Measurements from ENCODE around the gene TXNL1.
"Not testable (repeated sequence)": the region's sequence is repeated elsewhere in the genome, so short reads cannot be mapped to it uniquely, and the experiment has no call there.

Gene TXNL1

DNA sequence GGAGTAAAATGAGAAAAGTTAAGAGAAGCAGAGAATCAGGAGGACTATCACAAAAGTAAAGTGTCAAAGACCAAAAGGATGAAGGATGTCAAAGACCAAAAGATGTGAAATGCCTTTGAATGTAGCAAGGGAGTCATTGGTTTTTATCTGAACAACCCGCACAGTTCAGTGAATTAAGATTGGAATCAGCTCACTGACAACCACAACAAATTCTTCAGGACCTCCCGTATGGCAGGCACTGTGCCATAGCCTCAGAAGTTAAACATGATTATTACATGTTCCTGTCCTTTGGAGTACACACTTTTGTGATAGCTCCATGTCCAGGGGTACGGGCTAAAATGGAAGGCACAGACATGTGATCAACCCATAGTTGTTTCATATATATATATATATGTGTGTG, 5.0 kb upstream of the TXNL1 start:
- no peak for DNase-seq (ENCODE audit: low read depth)

DNA sequence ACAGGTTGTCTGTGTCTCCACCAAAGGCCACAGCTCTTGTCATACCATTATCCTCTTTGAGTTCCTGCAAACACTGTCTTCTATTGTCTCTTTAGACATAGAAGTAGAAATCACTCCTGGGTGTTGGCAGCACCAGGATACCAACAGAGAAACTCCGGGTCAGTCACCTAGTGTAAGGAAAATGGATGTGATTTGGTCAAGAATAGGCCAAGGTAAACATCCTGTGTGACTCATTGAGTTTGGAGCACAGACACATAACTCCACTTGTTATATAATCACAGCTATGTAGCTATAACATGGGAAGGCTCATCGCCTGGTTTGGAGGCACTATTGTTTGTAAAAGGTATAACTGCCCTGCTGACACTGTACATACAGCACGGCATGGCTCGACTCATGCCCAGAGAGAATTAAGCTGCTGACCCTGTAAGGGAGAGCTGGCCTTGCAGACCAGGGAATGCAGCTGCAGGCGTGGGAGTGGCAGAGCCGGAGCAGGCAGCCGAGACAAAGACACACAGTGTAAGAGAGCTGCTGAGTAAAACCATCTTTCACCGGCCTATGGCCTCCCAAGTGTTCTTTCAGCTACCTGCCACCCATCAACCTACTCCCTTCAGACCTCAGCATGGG, 3.4 kb upstream of the TXNL1 start:
- no peak for DNase-seq (ENCODE audit: low read depth)

DNA sequence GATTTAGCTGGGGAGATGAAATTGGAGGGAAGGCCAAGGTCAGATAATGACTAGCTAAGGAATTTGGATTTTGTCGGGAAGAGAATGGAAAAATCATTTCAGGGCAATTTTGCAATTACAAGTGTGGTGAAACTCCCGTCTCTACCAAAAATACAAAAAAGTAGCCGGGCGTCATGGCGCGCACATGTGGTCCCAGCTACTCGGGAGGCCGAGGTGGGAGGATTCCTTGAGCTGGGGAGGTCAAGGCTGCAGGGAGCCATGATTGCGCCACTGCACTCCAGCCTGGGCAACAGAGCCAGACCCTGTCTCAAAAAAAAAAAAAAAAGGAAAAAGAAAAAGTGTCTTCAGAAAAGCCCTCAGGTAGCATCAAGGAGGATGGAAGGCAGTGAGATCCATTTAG, 1.2 kb upstream of the TXNL1 start:
- DNase-seq (ENCODE audit: low read depth) = no peak

DNA sequence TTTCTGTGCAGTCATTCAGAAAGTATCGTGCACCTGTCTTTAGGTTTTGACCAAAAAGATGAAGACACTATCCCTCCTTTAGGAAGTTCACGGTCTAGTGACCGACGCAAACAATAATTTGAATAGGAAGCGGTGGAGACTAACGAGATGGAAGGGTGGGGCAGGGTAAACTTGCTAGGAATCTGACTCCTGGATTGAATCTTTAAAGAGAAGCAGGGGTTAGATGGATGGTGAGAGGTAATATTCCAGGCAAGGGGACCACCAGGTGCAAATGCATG, 651 bp upstream of the TXNL1 start:
- DNase-seq (ENCODE audit: low read depth) = no peak

DNA sequence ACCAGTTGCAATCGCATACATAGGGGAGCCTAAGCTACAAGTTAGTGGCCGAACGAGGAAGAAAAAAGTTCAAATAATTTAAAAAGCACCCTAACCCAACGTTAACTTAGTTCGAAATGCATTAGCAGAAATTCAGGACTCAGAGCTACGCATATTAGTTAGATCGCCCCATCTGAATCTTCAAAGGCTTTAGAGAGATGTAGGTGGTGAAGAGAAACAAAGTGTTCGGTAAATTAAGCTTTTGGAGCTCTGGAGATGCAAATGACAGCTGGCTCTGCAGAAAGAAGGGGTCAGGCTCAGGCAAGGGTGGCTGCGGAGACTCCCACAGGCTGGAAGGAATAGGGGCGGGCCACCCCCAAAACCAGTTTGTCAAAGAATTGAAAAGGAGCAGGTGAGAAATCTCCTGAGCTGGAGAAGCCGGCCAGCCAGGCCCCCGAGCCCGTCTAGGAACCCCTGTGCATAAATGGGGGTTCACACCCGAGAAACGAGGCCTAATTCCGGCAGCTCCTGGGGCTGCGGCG, 621 bp downstream of the TXNL1 start:
- no peak for DNase-seq (ENCODE audit: low read depth)

DNA sequence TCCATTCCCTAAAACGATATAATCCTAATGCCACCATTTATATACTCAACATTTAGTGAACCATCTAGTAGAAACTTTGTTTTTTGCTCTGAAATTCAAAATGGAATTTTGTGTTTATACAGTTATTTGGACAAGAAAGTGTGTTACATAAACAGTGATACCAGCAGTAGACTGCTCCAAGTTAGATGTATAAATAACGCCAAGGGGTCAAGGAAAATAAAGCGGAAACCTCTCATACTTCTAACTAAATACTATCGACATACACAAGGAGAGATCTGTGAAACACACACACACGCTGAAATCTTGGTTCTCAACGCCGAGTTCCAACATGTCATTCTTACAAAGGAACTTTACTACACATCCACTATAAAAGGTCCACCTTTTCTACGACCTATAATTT, 1.2 kb downstream of the TXNL1 start:
- no peak for DNase-seq (ENCODE audit: low read depth)

DNA sequence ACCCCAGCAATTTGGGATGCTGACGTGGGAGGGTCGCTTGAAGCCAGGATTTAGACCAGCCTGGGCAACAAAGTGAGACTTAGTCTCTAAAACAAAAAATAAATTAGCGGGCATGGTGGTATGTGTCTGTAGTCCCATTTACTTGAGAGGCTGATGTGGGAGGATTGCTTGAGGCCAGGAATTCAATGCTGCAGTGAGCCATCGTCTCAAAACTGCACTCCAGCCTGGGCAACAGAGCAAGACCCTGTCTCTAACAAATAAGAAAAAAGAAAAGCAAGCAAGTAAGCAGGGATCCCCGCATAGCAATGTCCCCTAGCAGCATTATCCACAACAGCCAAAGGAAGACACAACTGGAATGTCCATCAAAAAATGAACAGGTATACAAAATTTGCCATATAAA, 3.4 kb downstream of the TXNL1 start:
- DNase-seq (ENCODE audit: low read depth) = no peak

DNA sequence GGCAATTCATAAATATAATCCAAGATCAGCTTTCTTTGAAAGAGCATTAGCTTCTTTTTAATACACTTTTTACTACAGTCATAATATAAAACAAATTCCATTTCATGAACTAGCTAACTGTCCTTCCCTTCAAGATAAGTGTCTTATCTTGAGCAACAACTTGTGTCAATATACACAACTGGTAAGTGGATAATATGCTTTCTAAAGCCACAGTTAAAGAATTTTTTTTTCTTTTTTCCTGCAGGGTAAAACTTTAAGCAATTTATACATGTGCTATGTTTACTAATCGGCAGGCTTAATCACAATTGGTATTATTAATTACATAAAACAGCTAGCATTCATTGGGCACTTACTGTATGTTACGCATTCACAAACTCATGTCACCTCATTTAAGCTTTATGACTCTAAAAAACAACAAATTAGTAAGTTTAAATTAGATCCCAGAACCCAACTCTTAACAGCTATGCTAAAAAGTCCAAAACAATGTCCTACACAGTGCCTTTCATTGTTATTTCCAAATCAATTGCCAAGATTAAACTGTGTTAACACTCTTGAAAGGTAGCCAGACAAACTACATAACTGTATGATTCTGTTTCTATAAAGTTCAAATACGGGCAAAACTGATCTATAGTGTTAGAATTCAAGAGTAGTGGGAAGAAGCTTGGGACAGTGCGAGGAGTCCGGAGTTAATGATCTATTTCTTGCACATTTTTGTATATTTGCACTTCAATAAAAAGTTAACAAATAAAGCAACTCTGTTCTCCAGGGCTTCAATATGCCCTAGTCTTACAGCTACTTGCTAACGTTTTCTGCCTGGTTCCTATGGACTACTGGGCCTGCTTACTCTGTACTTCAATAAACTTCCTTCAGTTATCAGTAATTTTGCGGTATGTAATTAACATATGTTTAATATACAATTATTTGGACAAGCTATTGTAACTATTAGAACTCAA, 6.0 kb downstream of the TXNL1 start:
- no peak for DNase-seq (ENCODE audit: low read depth)

DNA sequence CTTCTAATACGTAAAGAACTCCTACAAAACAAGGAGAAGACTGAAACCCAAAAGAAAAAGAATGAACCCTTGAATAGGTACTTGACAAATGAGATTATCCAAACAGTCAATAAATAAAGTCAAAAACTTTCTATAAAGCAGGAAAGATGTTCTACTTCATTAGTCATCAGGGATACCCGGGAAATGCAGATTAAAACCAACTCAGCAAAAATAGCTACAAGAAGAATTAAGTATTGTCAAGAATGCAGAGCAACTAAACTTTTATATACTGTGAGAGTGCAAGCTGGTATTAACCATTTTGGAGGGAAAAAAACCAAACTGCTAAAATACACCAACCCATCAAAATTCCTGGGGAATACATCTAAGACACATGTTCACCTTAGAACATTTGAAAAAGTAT, 10.4 kb downstream of the TXNL1 start:
- DNase-seq (ENCODE audit: low read depth) = no peak

DNA sequence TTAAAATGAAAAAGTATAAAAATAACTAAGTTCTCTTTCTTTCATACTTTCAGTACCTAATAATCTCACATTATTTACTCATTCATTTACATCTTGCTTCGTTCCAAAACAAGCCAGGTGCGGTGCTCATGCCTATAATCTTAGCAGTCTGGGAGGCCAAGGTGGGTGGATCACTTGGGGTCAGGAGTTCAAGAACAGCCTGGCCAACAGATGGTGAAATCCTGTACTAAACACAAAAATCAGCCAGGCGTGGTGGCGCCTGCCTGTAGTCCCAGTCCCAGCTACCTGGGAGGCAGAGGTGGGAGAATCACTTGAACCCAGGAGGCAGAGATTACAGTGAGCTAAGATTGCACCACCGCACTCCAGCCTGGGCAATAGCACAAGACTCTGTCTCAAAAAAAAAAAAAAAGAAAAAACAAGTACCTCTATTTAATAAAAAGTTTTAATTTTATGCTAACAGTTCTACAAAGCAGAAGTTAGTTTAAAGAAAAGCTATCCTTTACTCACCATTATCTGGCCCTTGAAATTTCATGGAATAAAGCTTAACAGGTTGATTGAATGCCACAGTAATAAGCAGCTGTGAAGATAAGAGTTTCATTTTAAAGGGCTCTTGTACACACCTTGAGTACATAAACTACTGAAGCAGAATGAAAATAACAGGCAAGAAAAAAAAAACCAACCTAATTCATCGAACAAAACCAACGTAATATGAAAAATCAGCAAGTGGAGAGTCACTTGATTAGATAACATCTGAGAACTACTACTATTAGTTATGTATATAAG, 22.5 kb downstream of the TXNL1 start:
- no peak for DNase-seq (ENCODE audit: low read depth)

DNA sequence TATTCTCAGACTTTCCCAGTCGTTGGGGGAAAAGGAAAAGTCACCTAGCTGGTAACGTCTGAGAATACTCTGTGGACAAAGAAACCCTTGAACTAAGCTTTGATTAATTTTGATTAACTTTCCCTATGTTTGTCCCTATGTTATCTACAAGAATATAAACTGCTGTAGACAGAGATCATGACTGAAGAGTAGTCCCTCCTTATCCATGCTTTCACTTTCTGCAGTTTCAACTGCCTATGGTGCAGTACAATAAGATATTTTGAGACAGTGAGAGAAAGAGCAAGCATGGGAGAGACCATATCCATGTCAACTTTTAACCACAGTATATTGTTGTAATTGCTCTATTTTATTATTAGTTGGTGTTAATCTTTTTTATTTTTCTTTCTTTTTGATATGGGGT, 31.8 kb downstream of the TXNL1 start:
- no peak for DNase-seq (ENCODE audit: low read depth)

DNA sequence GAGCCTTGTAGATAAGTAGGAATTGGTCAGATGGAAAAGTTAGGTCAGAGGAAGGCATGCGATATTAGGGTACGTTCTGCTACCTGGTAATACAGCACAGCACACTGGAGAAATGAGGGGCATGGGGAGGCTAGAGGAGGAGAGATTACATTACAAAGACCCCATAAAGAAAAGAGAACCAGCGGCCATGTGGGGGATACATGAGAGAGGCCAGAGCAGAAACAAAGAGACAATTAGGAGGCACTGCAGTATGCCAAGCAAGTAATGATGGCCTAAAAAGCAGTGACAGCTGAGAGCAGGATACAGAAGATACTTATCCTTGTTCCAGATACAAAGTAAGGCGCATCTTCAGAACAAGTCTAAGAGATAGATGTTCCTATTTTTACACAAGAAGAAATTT, 40.0 kb downstream of the TXNL1 start:
- no peak for DNase-seq (ENCODE audit: low read depth)

DNA sequence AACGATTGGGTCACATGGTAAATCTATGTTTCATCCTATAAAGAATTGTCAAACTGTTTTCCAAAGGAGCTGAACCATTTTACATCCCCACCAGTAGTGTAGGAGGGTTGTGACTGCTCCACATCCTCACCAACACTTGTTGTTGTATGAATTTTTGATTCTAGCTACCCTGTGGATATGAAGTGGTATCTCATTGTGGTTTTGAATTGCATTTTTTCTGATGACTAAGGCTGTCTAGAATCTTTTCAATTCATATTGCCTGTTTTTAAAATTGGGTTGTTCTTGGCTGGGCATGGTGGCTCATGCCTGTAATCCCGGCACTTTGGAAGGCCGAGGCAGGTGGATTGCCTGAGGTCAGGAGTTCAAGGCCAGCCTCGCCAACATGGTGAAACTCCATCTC, 44.5 kb downstream of the TXNL1 start:
- DNase-seq (ENCODE audit: low read depth) = peak; percentile 11

DNA sequence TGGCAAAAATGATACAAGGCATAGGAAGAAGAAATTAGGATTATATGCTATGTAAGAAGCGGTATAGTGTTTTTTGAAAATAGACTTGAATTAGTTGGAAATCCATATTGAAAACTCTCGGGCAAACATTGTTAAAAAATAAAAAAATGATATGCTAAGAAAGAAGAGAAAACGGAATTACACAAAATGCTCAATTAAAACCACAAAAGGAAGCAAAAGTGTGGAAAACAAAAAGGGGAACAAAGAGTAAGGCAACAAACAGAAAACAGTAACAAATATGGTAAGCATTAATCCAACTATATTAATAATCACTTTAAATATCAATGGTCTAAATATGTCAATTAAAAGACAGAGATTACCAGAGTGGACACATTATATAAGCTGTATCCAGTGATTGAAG, 58.4 kb downstream of the TXNL1 start:
- DNase-seq (ENCODE audit: low read depth) = no peak

DNA sequence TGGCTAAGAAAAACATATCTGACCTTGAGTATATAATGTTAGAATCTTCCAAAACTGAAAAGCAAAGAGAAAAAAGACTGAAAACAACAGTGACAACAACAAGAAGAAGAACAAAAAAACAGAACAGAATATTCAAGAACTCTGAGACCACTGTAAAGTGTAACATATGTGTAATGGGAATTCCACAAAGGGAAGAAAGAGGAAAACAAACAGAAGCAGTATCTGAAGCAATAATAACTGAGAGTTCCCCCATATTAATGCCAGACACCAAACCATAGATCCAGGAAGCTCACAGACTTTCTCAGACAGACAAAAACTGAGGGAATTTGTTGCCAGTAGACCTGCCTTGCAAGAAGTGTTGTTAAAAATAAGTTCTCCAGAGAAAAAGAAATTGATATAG, 58.9 kb downstream of the TXNL1 start:
- no peak for DNase-seq (ENCODE audit: low read depth)

DNA sequence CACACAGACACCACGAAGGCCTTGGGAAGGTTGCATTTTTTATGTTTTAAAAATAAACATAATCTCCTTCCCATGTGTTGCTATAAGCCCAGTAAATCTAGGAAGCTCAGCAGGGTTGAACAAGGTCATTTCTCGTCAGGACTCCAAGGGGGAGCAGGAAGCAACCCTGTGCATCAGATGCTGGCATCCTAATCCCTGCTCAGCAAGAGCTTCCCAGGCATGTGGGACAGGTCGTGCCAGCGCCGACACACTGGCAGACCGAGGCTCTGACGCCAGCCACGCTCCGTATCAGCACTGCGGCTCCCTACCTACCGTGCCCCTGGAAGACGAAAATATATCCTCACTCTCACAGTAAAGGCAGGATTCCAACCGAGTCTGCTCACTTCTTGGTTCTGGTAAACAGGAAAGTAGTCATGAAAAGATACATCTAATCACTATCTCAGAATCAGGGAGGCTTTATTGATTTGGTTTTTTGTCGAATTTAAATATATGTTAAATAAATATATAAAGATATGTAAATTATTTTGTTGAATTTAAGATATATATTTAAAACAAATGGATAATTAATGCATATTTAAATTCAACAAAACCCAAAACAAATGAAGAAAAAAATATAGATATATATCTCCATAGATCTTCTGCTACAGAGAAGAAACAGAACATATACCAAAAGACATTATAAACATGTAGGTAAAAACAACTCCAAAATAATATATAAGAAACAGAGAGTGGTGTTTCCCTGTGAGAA, 61.4 kb downstream of the TXNL1 start:
- DNase-seq (ENCODE audit: low read depth) = no peak

DNA sequence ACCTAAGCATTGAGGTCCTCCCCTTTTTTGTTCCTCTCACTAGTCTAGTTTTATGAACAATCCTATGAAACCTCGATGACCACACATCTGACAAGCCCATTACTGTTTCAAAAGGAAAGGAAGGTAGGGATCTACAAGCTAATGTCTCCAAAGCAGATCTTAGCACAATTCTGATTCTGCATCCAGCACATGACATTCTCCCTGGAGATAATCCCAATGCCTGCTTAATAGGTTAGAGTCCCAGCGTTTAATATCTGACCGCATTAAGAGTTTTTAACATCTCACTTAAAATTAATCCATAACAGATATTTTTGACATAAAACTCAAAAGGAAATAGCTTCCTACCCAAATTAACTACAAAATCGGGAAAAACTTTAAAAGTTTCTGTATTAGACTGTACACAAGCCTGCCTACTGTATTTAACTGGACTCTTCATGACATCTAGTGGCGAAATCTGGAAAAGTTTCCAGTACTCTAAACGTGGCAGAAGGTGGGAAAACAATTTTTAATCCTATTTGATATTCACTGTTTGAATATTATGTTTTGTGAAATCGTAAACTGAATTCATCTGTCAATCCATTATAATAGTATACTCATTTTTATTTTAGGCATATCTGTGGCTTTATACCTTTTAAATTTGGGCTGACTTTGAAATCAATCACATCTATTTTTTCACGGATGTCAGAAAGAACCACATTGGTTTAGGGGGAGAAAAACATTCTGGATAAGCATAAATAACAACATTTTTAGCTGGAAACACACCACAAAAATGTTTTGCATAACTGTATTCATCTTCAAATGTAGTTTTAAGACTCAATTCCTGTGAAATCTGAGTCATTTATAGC, 62.4 kb downstream of the TXNL1 start:
- DNase-seq (ENCODE audit: low read depth) = no peak

DNA sequence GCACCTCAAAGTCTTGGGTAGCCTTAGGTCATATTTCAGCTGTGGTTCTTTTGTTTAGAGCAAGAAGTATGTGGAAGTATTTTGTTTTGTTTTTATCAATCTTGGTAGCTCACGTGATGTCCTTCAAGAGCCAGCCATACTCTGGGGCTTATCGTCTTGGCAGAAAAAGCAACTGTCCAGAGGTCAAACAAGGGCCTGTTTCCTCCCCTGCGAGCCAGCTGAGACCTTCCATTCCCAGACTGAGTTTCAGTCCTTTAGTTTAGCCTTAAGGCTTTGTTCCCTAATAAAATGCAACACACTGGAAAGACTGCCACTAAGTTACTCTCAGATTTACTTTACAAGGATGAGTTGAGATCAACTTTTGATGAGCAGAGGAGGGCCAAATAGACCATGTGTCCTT, 63.5 kb downstream of the TXNL1 start:
- no peak for DNase-seq (ENCODE audit: low read depth)

DNA sequence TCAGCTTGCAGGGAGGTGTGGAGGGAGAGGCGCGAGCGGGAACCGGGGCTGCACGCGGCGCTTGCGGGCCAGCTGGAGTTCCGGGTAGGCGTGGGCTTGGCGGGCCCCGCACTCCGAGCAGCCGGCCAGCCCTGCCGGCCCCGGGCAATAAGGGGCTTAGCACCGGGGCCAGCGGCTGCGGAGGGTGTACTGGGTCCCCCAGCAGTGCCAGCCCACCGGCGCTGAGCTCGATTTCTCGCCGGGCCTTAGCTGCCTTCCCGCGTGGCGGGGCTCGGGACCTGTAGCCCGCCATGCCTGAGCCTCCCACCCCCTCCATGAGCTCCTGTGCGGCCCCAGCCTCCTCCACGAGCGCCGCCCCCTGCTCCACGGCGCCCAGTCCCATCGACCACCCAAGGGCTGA, 66.1 kb downstream of the TXNL1 start:
- DNase-seq (ENCODE audit: low read depth) = not testable (repeated sequence)

DNA sequence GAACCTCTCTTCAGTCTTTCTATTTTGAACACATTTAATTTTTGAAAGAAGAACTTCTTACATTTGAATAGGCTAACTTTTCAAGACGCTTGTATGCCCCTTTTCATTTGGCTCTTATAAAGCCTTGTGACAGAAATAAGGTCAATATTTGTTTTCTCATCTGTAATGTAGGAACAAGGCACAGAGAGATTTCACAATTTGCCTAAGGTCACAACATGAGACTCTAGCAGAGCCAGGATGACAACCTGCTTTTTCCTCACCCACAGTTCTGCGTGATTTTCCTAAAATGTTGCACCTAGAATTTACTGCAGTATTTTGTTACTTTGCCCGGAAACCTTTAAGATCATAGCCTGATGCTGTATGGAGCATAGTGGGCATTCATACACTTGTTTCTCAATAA, 67.4 kb downstream of the TXNL1 start:
- no peak for DNase-seq (ENCODE audit: low read depth)

DNA sequence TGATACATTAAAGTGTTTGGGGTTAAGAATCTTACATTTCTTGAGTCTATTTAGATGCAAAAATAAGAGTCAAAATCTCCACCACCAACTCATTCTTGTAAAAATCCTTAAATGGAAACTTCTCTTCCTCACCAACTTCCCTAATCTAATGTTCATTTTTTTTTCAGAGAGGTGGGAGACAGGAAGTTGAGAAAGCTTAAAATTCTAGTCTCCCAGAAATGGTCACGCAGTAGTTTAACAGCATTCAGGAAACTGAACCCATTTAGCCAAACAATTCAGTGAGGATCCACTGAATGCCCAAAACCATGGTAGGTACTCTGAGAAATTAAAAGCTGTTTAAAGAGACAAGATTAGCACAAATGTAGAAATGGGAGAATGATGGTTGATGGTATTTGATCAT, 69.0 kb downstream of the TXNL1 start:
- DNase-seq (ENCODE audit: low read depth) = no peak

All from HS-5 (cell line).